Hepatocyte (in vitro differentiated cells): ENCODE measurements around the gene HHAT. TPM values are rescaled to one million over a fixed set of nuclear protein-coding genes. Genes with fewer than 3 reads are reported as not detected.

Experiments used
- DNase-seq: peaks from one replicate; pipeline ENCODE4 v3.0.0-alpha.2; 2016; ENCODE audit warnings: low spot score
- H2AFZ ChIP-seq: fragments of 200-600 bp; sonication (generic); 2 replicates; pipeline ENCODE4 v1.6.0; 2016; ENCODE audit warnings: antibody characterized with exemption, mild to moderate bottlenecking
- H3K27ac ChIP-seq: fragments of 200-600 bp; sonication (generic); 2 replicates; pipeline ENCODE4 v1.5.1; 2016; ENCODE audit warnings: mild to moderate bottlenecking
- H3K27me3 ChIP-seq: fragments of 200-600 bp; sonication (generic); 2 replicates; pipeline ENCODE4 v1.6.1; 2016
- H3K36me3 ChIP-seq: fragments of 200-600 bp; sonication (generic); replicated peaks from 2 replicates; pipeline ENCODE4 v1.5.1; 2016; ENCODE audit warnings: low read depth; ENCODE audit not compliant: insufficient read depth
- H3K4me1 ChIP-seq: fragments of 200-600 bp; sonication (generic); 2 replicates; pipeline ENCODE4 v1.5.1; 2016; ENCODE audit warnings: mild to moderate bottlenecking, moderate library complexity; ENCODE audit not compliant: insufficient read depth
- H3K4me2 ChIP-seq: fragments of 200-600 bp; sonication (generic); 2 replicates; pipeline ENCODE4 v1.6.0; 2016
- H3K4me3 ChIP-seq: fragments of 200-600 bp; sonication (generic); 2 replicates; pipeline ENCODE4 v1.5.1; 2016; ENCODE audit warnings: mild to moderate bottlenecking
- H3K79me2 ChIP-seq: fragments of 200-600 bp; sonication (generic); 2 replicates; pipeline ENCODE4 v1.6.0; 2017; ENCODE audit warnings: mild to moderate bottlenecking
- H3K9me2 ChIP-seq: fragments of 200-600 bp; sonication (generic); replicated peaks from 2 replicates; pipeline ENCODE4 v1.6.0; 2017; ENCODE audit warnings: mild to moderate bottlenecking; ENCODE audit not compliant: insufficient read depth
- H3K9me3 ChIP-seq: fragments of 200-600 bp; sonication (generic); 2 replicates; pipeline ENCODE4 v1.5.1; 2016; ENCODE audit warnings: low read depth, mild to moderate bottlenecking
- H4K20me1 ChIP-seq: fragments of 200-600 bp; sonication (generic); 2 replicates; pipeline ENCODE4 v1.6.0; 2016; ENCODE audit warnings: mild to moderate bottlenecking; ENCODE audit not compliant: insufficient read depth, poor library complexity, severe bottlenecking
- EZH2 ChIP-seq: fragments of 200-600 bp; sonication (generic); IDR thresholded peaks from 2 replicates; pipeline ENCODE4 v1.6.1; 2016; ENCODE audit warnings: antibody characterized with exemption, mild to moderate bottlenecking, borderline replicate concordance
- EZH2phosphoT487 ChIP-seq: fragments of 200-600 bp; sonication (generic); IDR thresholded peaks from one replicate; pipeline ENCODE4 v1.6.1; 2018; ENCODE audit warnings: antibody characterized with exemption, mild to moderate bottlenecking, low read depth, moderate library complexity; ENCODE audit not compliant: unreplicated experiment, severe bottlenecking
- WGBS: methylation state at CpG from one replicate; pipeline ENCODE4 v1.1.6; 2016; ENCODE audit warnings: low lambda C conversion rate; ENCODE audit errors: missing lambda C conversion rate; 5-methylcytosine and 5-hydroxymethylcytosine counted together
- polyA plus RNA-seq: library from polyadenylated mRNA; unstranded; fragments of >200 nt; fragmentation: Nextera tagmentation; extraction: Ambion mirVana; gene quantifications from 2 replicates; pipeline ENCODE4 v1.2.1, GENCODE V29; 2016
- total RNA-seq: library from RNA; depleted of rRNA; stranded (reverse); fragments of >200 nt; gene quantifications from 2 replicates; pipeline ENCODE4 v1.2.3, GENCODE V29; 2014
- TF ChIP-seq, protein P1 (sequence below): fragments of 200-600 bp; sonication (generic); IDR thresholded peaks from 2 replicates; pipeline ENCODE4 v1.5.1; 2016; ENCODE audit warnings: antibody characterized with exemption, mild to moderate bottlenecking; ENCODE audit not compliant: poor library complexity

The HHAT gene
- total and polyA plus RNA-seq, 2 experiments from 2014 or later, result 5.3 to 6.3 TPM

DNA sequence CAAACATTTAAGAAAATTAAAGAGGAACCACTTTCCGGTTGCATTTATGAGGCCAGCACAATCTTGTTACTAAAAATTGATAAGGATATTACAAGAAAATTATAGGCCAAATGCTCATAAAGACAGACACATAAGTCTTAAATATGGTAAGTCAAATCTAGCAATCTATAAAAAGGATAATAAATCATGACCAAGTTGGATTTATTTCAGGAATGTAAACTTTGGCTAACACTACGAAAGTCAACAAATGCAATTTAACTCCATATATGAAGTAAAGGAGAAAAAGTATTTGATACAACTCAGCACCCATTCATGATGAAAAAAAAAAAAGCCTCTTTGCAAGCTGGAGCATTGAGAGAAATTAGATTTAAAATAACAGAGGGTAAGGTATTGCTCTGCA is 6.3 kb downstream of the HHAT start:
- H3K4me1 ChIP-seq, result peaks cover 3% of the 10 kb centered on the region
- WGBS, result 61% methylated on average over 2 of the region's 2 CpGs
- TF ChIP-seq EZH2, result no peak
- no peak for TF ChIP-seq EZH2phosphoT487
- TF ChIP-seq, protein P1, sequence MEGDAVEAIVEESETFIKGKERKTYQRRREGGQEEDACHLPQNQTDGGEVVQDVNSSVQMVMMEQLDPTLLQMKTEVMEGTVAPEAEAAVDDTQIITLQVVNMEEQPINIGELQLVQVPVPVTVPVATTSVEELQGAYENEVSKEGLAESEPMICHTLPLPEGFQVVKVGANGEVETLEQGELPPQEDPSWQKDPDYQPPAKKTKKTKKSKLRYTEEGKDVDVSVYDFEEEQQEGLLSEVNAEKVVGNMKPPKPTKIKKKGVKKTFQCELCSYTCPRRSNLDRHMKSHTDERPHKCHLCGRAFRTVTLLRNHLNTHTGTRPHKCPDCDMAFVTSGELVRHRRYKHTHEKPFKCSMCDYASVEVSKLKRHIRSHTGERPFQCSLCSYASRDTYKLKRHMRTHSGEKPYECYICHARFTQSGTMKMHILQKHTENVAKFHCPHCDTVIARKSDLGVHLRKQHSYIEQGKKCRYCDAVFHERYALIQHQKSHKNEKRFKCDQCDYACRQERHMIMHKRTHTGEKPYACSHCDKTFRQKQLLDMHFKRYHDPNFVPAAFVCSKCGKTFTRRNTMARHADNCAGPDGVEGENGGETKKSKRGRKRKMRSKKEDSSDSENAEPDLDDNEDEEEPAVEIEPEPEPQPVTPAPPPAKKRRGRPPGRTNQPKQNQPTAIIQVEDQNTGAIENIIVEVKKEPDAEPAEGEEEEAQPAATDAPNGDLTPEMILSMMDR, result no peak
- no peak overlapping the region for H2AFZ ChIP-seq
- no peaks in the 10 kb centered on the region for H3K27me3 ChIP-seq
- no peaks in the 10 kb centered on the region for H3K36me3 ChIP-seq
- no peak for DNase-seq
- no peaks in the 10 kb centered on the region for H4K20me1 ChIP-seq
- H3K79me2 ChIP-seq, result no peaks in the 10 kb centered on the region
- no peak overlapping the region for H3K4me2 ChIP-seq
- no peak overlapping the region for H3K27ac ChIP-seq
- H3K4me3 ChIP-seq, result no peak overlapping the region
- H3K9me2 ChIP-seq, result no peaks in the 10 kb centered on the region
- H3K9me3 ChIP-seq, result no peaks in the 10 kb centered on the region

DNA sequence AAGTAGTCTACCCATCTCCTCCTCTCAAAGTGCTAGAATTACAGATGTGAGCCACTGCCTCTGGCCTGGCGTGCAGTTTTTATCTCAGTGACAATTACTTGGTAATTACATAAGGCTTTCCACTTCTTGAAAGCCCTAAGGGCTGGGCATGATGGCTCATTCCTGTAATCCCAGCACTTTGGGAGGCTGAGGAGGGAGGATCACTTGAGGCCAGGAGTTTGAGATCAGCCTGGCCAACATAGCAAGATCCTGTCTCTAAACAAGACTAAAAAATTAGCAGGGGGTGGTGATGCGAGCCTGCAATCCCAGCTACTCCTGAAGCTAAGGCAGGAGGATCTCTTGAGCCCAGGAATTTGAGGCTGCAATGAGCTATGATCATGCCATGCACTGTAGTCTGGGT is 7.7 kb downstream of the HHAT start:
- DNase-seq, result no peak
- no peak overlapping the region for H3K4me3 ChIP-seq
- TF ChIP-seq, protein P1, result no peak
- no peak for TF ChIP-seq EZH2
- no peak for TF ChIP-seq EZH2phosphoT487
- H3K9me2 ChIP-seq, result no peaks in the 10 kb centered on the region
- H3K9me3 ChIP-seq, result no peaks in the 10 kb centered on the region
- H2AFZ ChIP-seq, result no peak overlapping the region
- H3K27me3 ChIP-seq, result no peaks in the 10 kb centered on the region
- no peaks in the 10 kb centered on the region for H4K20me1 ChIP-seq
- WGBS, result 92% methylated on average over 2 of the region's 2 CpGs
- no peak overlapping the region for H3K4me2 ChIP-seq
- no peaks in the 10 kb centered on the region for H3K4me1 ChIP-seq
- no peaks in the 10 kb centered on the region for H3K36me3 ChIP-seq
- H3K27ac ChIP-seq, result no peak overlapping the region
- no peaks in the 10 kb centered on the region for H3K79me2 ChIP-seq

DNA sequence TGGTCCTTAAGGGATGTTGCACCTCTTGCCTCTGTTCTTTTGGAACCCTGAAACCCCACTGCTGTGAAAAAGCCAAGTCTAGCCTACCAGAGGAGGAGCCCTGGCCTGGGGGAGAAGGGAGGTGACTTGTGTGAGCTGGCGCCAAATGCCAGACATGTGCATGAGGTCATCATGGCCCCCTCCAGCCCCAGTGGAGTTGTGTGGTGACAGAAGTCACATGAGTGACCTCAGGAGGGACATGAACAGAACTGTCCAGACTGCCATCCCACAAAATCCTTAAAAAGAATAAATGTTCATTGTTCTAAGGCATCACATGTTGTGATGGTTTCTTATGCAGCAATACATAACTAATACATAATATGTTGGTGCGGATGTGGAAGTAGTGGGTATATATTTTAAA is 10.8 kb downstream of the HHAT start:
- no peaks in the 10 kb centered on the region for H4K20me1 ChIP-seq
- H3K9me3 ChIP-seq, result no peaks in the 10 kb centered on the region
- no peak for DNase-seq
- H3K27ac ChIP-seq, result no peak overlapping the region
- WGBS, result 97% methylated on average over 2 of the region's 2 CpGs
- peaks cover 3% of the 10 kb centered on the region for H3K4me1 ChIP-seq
- no peak overlapping the region for H2AFZ ChIP-seq
- no peak overlapping the region for H3K4me2 ChIP-seq
- no peaks in the 10 kb centered on the region for H3K36me3 ChIP-seq
- TF ChIP-seq EZH2, result no peak
- TF ChIP-seq, protein P1, result no peak
- no peaks in the 10 kb centered on the region for H3K9me2 ChIP-seq
- no peak overlapping the region for H3K4me3 ChIP-seq
- H3K27me3 ChIP-seq, result no peaks in the 10 kb centered on the region
- no peaks in the 10 kb centered on the region for H3K79me2 ChIP-seq

DNA sequence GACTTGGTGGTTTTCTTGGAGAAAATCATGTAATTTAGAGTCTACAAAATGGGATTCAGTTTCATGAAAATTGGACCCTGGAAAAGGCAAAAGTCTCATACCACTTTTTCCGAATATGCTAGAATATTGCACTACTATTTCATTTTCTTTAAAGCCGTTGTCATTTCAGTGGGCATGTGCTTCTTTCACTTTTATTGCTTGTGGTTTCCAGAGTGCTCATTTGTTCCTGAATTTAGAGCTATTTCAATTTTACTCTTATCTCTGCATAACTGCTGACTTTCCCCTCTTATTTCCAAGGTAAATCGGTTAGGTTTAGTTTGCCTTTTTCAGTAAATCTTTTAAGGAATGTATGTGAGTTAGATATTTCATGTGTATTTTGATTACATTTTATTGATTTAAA is 11.6 kb downstream of the HHAT start:
- H3K27me3 ChIP-seq, result no peaks in the 10 kb centered on the region
- DNase-seq, result no peak

More for the DNA sequence above, 11.6 kb downstream of the HHAT start:
- no peak overlapping the region for H3K4me2 ChIP-seq
- 89% methylated on average over 3 of the region's 3 CpGs for WGBS
- H3K79me2 ChIP-seq, result no peaks in the 10 kb centered on the region
- H4K20me1 ChIP-seq, result no peaks in the 10 kb centered on the region
- TF ChIP-seq, protein P1, result no peak
- TF ChIP-seq EZH2phosphoT487 (no peak), EZH2 (no peak)
- H3K4me3 ChIP-seq, result no peak overlapping the region
- no peaks in the 10 kb centered on the region for H3K9me3 ChIP-seq
- no peak overlapping the region for H2AFZ ChIP-seq
- peaks cover 3% of the 10 kb centered on the region for H3K4me1 ChIP-seq
- no peak overlapping the region for H3K27ac ChIP-seq
- H3K9me2 ChIP-seq, result no peaks in the 10 kb centered on the region
- no peaks in the 10 kb centered on the region for H3K36me3 ChIP-seq
